Gastrocnemius medialis (tissue), 4 donors: ENCODE data around the gene HBE1. TPM values are rescaled to one million over a fixed set of nuclear protein-coding genes. Genes with fewer than 3 reads are reported as not detected.

ENCODE experiments used
- ATAC-seq, 2 donors: fragments of 150-250 bp; one replicate each; pipeline ENCODE4 v1.9.1; 2016
- DNase-seq, 2 donors: peaks; one replicate each; pipeline ENCODE4 v3.0.0-alpha.2; 2019
- H3K27ac ChIP-seq, 4 donors: fragments of 200-600 bp; sonication (generic); 1 replicate in 1 of 4; 2 replicates in 3 of 4; pipeline ENCODE4 v1.5.1; 2016 to 2018; ENCODE audit warnings: mild to moderate bottlenecking in 2 of 4, moderate library complexity in 1 of 4
- H3K27me3 ChIP-seq, 3 donors: fragments of 200-600 bp; sonication (generic) in 2 of 3; 1 replicate in 1 of 3; 2 replicates in 2 of 3; pipeline versions ENCODE4 v1.5.1 to v1.6.0; 2016 to 2019; ENCODE audit warnings: mild to moderate bottlenecking in 1 of 3, moderate library complexity in 1 of 3
- H3K36me3 ChIP-seq, 2 donors: fragments of 200-600 bp; sonication (generic) in 1 of 2; one replicate each; pipeline ENCODE4 v1.5.1; 2017 to 2018
- H3K4me1 ChIP-seq, 2 donors: fragments of 200-600 bp; sonication (generic) in 1 of 2; one replicate each; pipeline ENCODE4 v1.5.1; 2016 to 2017; ENCODE audit warnings: mild to moderate bottlenecking in 2 of 2
- H3K4me3 ChIP-seq, 4 donors: fragments of 200-600 bp; sonication (generic) in 3 of 4; 1 replicate in 1 of 4; 2 replicates in 3 of 4; pipeline ENCODE4 v1.5.1; 2016 to 2019; ENCODE audit warnings: mild to moderate bottlenecking in 2 of 4
- H3K9me3 ChIP-seq, 3 donors: fragments of 200-600 bp; sonication (generic) in 2 of 3; 1 replicate in 1 of 3; 2 replicates in 2 of 3; pipeline ENCODE4 v1.5.1; 2016 to 2019
- CTCF ChIP-seq, 5 experiments: fragments of 450-650 bp in 3 of 5; fragments of 200-600 bp in 2 of 5; sonication (generic) in 2 of 5; IDR thresholded peaks in 4 of 5; conservative IDR thresholded peaks in 1 of 5; 1 replicate in 4 of 5; 2 replicates in 1 of 5; pipeline ENCODE4 v1.5.1; 2016 to 2019; ENCODE audit warnings: antibody characterized with exemption in 5 of 5, mild to moderate bottlenecking in 3 of 5, moderate library complexity in 3 of 5
- POLR2A ChIP-seq, 2 donors: fragments of 450-650 bp; IDR thresholded peaks; one replicate each; pipeline ENCODE4 v1.6.1; 2017; ENCODE audit warnings: antibody characterized with exemption in 2 of 2, mild to moderate bottlenecking in 2 of 2, moderate library complexity in 2 of 2
- in situ Hi-C, 4 donors: fragments of 200-750 bp; cut with MboI; loops; one replicate each; pipeline versions ENCODE4 v1.15.0 to v1.8.0; 2017; ENCODE audit warnings: low sequenced_read_pairs in 4 of 4
- intact Hi-C: fragments of 100-400 bp; cut with DNase I; formaldehyde crosslinking; loops from one replicate; pipeline ENCODE4 v1.15.1; 2023; ENCODE audit warnings: low total_unique reads
- total RNA-seq, 4 donors: library from RNA; depleted of rRNA; stranded (reverse); fragments of >200 nt; gene quantifications; one replicate each; pipeline versions ENCODE4 v1.1.0 to v1.2.3, GENCODE V29; 2016

The HBE1 gene
- total RNA-seq, 4 donors from 2014 or later, result not detected

- no peak for DNase-seq
These were observed 44.3 kb downstream of the HBE1 start for GRCh38 chr11:5225480-5225871.

GRCh38 chr11:5224538-5225479 is 44.9 kb downstream of the HBE1 start:
- Histone ChIP-seq H3K4me3 (no peak overlapping the region), H3K36me3 (no peaks in the 10 kb centered on the region), H3K4me1 (no peaks in the 10 kb centered on the region), H3K9me3 (no peaks in the 10 kb centered on the region), H3K27ac (no peak overlapping the region), H3K27me3 (no peaks in the 10 kb centered on the region)
- DNase-seq, result no peak
- in situ Hi-C loops (no loop called here), intact Hi-C loops (no loop called here)
- no peak for TF ChIP-seq POLR2A (IDR thresholded peaks at IDR 0.05)
- no peak for TF ChIP-seq CTCF (IDR thresholded peaks at IDR 0.05 in 4 of 5, conservative IDR thresholded peaks at IDR 0.05 in 1 of 5)
- ATAC-seq, result no peak

More at GRCh38 chr11:5225480-5225871, 44.3 kb downstream of the HBE1 start:
- H3K4me3 ChIP-seq, result no peak overlapping the region
- H3K9me3 ChIP-seq, result no peaks in the 10 kb centered on the region
- no peak for ATAC-seq
- in situ Hi-C loops, result no loop called here
- intact Hi-C loops, result no loop called here
- no peaks in the 10 kb centered on the region for H3K27me3 ChIP-seq
- H3K27ac ChIP-seq, result no peak overlapping the region
- H3K4me1 ChIP-seq, result no peaks in the 10 kb centered on the region
- H3K36me3 ChIP-seq, result no peaks in the 10 kb centered on the region
- no peak for TF ChIP-seq POLR2A (IDR thresholded peaks at IDR 0.05)
- TF ChIP-seq CTCF (IDR thresholded peaks at IDR 0.05 in 4 of 5, conservative IDR thresholded peaks at IDR 0.05 in 1 of 5), result no peak

- Histone ChIP-seq H3K36me3 (no peaks in the 10 kb centered on the region), H3K4me3 (no peak overlapping the region), H3K9me3 (no peaks in the 10 kb centered on the region), H3K27me3 (no peaks in the 10 kb centered on the region), H3K27ac (no peak overlapping the region), H3K4me1 (no peaks in the 10 kb centered on the region)
- TF ChIP-seq POLR2A (IDR thresholded peaks at IDR 0.05) (no peak), CTCF (IDR thresholded peaks at IDR 0.05 in 4 of 5, conservative IDR thresholded peaks at IDR 0.05 in 1 of 5) (no peak)
- ATAC-seq (no peak), DNase-seq (no peak)
- intact Hi-C loops, result no loop called here
- in situ Hi-C loops, result no loop called here
These were observed 46.1 kb downstream of the HBE1 start for GRCh38 chr11:5223686-5224085.

- ATAC-seq, result no peak
- TF ChIP-seq CTCF (IDR thresholded peaks at IDR 0.05 in 4 of 5, conservative IDR thresholded peaks at IDR 0.05 in 1 of 5) (no peak), POLR2A (IDR thresholded peaks at IDR 0.05) (no peak)
- in situ Hi-C loops, result no loop called here
These were observed 46.6 kb downstream of the HBE1 start for GRCh38 chr11:5223146-5223545.

More at GRCh38 chr11:5223146-5223545, 46.6 kb downstream of the HBE1 start:
- DNase-seq, result no peak
- H3K27ac ChIP-seq, result no peak overlapping the region
- H3K4me3 ChIP-seq, result no peak overlapping the region
- intact Hi-C loops, result no loop called here
- H3K9me3 ChIP-seq, result no peaks in the 10 kb centered on the region
- H3K36me3 ChIP-seq, result no peaks in the 10 kb centered on the region
- H3K4me1 ChIP-seq, result no peaks in the 10 kb centered on the region
- H3K27me3 ChIP-seq, result no peaks in the 10 kb centered on the region

Other genes with a start within 250 kb of the HBE1 start
- gene OR52J3, start 223.4 kb downstream of the HBE1 start, total RNA-seq, result not detected
- not detected for gene OR52E2, start 210.3 kb downstream of the HBE1 start, total RNA-seq
- gene OR52E1, start 200.4 kb downstream of the HBE1 start, total RNA-seq, result not detected
- not detected for gene OR52A5, start 131.6 kb downstream of the HBE1 start, total RNA-seq
- not detected for gene OR52A1, start 115.2 kb downstream of the HBE1 start, total RNA-seq
- not detected for gene OR51V1, start 69.3 kb downstream of the HBE1 start, total RNA-seq
- gene HBB, start 42.9 kb downstream of the HBE1 start, total RNA-seq, result 100 to 1,000 TPM in 1 of 4 donors, 10 to 100 TPM in 2, 1 to 10 TPM in 1; 7.9 to 229 (median 35.3) TPM
- not detected for gene HBD, start 35.5 kb downstream of the HBE1 start, total RNA-seq
- gene HBG1, start 20.1 kb downstream of the HBE1 start, total RNA-seq, result not detected
- gene HBG2, start 15.2 kb downstream of the HBE1 start, total RNA-seq, result not detected
- not detected for gene OR51B4, start 32.0 kb upstream of the HBE1 start, total RNA-seq
- not detected for gene OR51B2, start 54.4 kb upstream of the HBE1 start, total RNA-seq
- not detected for gene OR51B5, start 73.6 kb upstream of the HBE1 start, total RNA-seq
- not detected for gene OR51B6, start 81.6 kb upstream of the HBE1 start, total RNA-seq
- not detected for gene OR51M1, start 113.9 kb upstream of the HBE1 start, total RNA-seq
- gene OR51Q1, start 152.2 kb upstream of the HBE1 start, total RNA-seq, result not detected
- gene OR51I1, start 171.6 kb upstream of the HBE1 start, total RNA-seq, result not detected
- gene OR51I2, start 179.4 kb upstream of the HBE1 start, total RNA-seq, result not detected
- gene OR52D1, start 218.7 kb upstream of the HBE1 start, total RNA-seq, result not detected
- not detected for gene UBQLN3, start 240.0 kb upstream of the HBE1 start, total RNA-seq
- under 1 TPM in 1 of 4 donors, not detected in 3; 0.25 TPM for gene UBQLNL, start 246.8 kb upstream of the HBE1 start, total RNA-seq